K562 (cell line): ENCODE measurements around the gene PIM3. TPM values are rescaled to one million over a fixed set of nuclear protein-coding genes. Genes with fewer than 3 reads are reported as not detected.

Experiments used
- ARHGAP35 ChIP-seq: fragments of 450-650 bp; IDR thresholded peaks from 2 replicates; pipeline ENCODE4 v1.6.1; 2018; ENCODE audit not compliant: partially characterized antibody
- CBX5 ChIP-seq: IDR thresholded peaks from 2 replicates; pipeline ENCODE4 v1.6.1; 2014; ENCODE audit warnings: low read depth, borderline replicate concordance
- E2F3 ChIP-seq: fragments of 250-450 bp; sonication (Bioruptor Pico); IDR thresholded peaks from 2 replicates; pipeline ENCODE4 v1.4.0; 2020; ENCODE audit warnings: mild to moderate bottlenecking
- EGR1 ChIP-seq: fragments of 450-650 bp; conservative IDR thresholded peaks from 2 replicates; pipeline ENCODE4 v1.6.1; 2017; ENCODE audit warnings: mild to moderate bottlenecking
- EHMT2 ChIP-seq: fragments of 450-650 bp; IDR thresholded peaks from 2 replicates; pipeline ENCODE4 v1.6.1; 2018; ENCODE audit warnings: antibody characterized with exemption
- FOSL1 ChIP-seq: fragments of 200-800 bp; sonication (Bioruptor generic); conservative IDR thresholded peaks from 2 replicates; pipeline ENCODE4 v1.6.1; 2016; ENCODE audit warnings: missing genetic modification characterization, missing compliant biosample characterization
- HDAC2 ChIP-seq: fragments of 450-650 bp; IDR thresholded peaks from 2 replicates; pipeline ENCODE4 v1.6.1; 2016; ENCODE audit warnings: mild to moderate bottlenecking
- HNRNPUL1 ChIP-seq: fragments of 200-400 bp; formaldehyde crosslinking; IDR thresholded peaks from 2 replicates; pipeline ENCODE4 v1.6.1; 2017; ENCODE audit warnings: low read length
- JUN ChIP-seq, 2 experiments: sonication (generic) in 1 of 2; formaldehyde crosslinking in 1 of 2; IDR thresholded peaks; 2 replicates each; pipeline versions ENCODE4 v1.6.1 to v1.8.0; 2012 to 2022; ENCODE audit warnings: borderline replicate concordance in 2 of 2, mild to moderate bottlenecking in 2 of 2, improper control_type of control experiment in 1 of 2, low read depth in 1 of 2, low read length in 1 of 2, missing genetic modification reagents in 1 of 2
- JUND ChIP-seq, 2 experiments: IDR thresholded peaks; 2 replicates in 1 of 2; 3 replicates in 1 of 2; pipeline ENCODE4 v1.6.1; 2011; ENCODE audit warnings: borderline replicate concordance in 2 of 2, low read depth in 2 of 2, low read length in 2 of 2, improper control_type of control experiment in 1 of 2, missing biosample characterization in 1 of 2, missing genetic modification characterization in 1 of 2, missing genetic modification reagents in 1 of 2
- MAFF ChIP-seq: IDR thresholded peaks from 2 replicates; pipeline ENCODE4 v1.6.1; 2012; ENCODE audit warnings: low read length, improper control_type of control experiment
- MCM7 ChIP-seq, 2 experiments: fragments of 450-650 bp; IDR thresholded peaks; 2 replicates each; pipeline ENCODE4 v1.6.1; 2016 to 2018
- NCOR1 ChIP-seq: fragments of 450-650 bp; IDR thresholded peaks from 2 replicates; pipeline ENCODE4 v1.6.1; 2016; ENCODE audit warnings: mild to moderate bottlenecking, moderate library complexity
- SRSF1 ChIP-seq: fragments of 200-400 bp; formaldehyde crosslinking; IDR thresholded peaks from 2 replicates; pipeline ENCODE4 v1.6.1; 2017; ENCODE audit warnings: mild to moderate bottlenecking, low read depth, low read length, moderate library complexity
- SRSF3 ChIP-seq: fragments of 200-400 bp; formaldehyde crosslinking; IDR thresholded peaks from 2 replicates; pipeline ENCODE4 v1.6.1; 2016; ENCODE audit warnings: mild to moderate bottlenecking, low read length, moderate library complexity; ENCODE audit not compliant: insufficient read depth
- ZNF24 ChIP-seq: fragments of 450-650 bp; IDR thresholded peaks from 2 replicates; pipeline ENCODE4 v1.6.1; 2016
- ZNF316 ChIP-seq: fragments of 450-650 bp; IDR thresholded peaks from 2 replicates; pipeline ENCODE4 v1.6.1; 2016
- ZNF583 ChIP-seq: fragments of 250-450 bp; sonication (Bioruptor Pico); IDR thresholded peaks from 2 replicates; pipeline ENCODE4 v1.4.0; 2020
- polyA plus RNA-seq, 8 experiments: library from polyadenylated mRNA; depleted of rRNA in 4 of 8; stranded (reverse) in 5 of 8; unstranded in 3 of 8; fragments of >200 nt; fragmentation: Nextera tagmentation in 2 of 8; fragmentation: Illumina TruSeq in 1 of 8; extraction: Ambion mirVana in 2 of 8; extraction: Trizol in 1 of 8; gene quantifications; 2 replicates each; pipeline versions ENCODE4 v1.2.1 to v1.2.3, GENCODE V29; 2011 to 2014; ENCODE audit warnings: inconsistent platforms in 1 of 8, missing spikeins in 1 of 8
- total RNA-seq, 7 experiments: library from RNA; depleted of rRNA in 6 of 7; stranded (reverse); fragments of >200 nt in 6 of 7; fragmentation: Illumina TruSeq in 2 of 7; extraction: Trizol in 2 of 7; gene quantifications; 2 replicates each; pipeline versions ENCODE4 v1.2.1 to v1.2.3, GENCODE V29; 2011 to 2021; ENCODE audit warnings: low replicate concordance in 1 of 7
- TF ChIP-seq, protein P1 (sequence below): sonication (generic); formaldehyde crosslinking; IDR thresholded peaks from 2 replicates; pipeline ENCODE4 v1.8.0; 2022; ENCODE audit warnings: mild to moderate bottlenecking, low read depth, missing genetic modification reagents
- TF ChIP-seq, protein P2 (sequence below): sonication (generic); formaldehyde crosslinking; IDR thresholded peaks from 2 replicates; pipeline ENCODE4 v1.8.0; 2023; ENCODE audit warnings: mild to moderate bottlenecking, missing genetic modification reagents
- TF ChIP-seq, protein P3 (sequence below), 2 experiments: fragments of 450-650 bp in 1 of 2; sonication (generic) in 1 of 2; formaldehyde crosslinking; conservative IDR thresholded peaks; 2 replicates each; pipeline versions ENCODE4 v1.4.0 to v1.8.1; 2020 to 2022; ENCODE audit warnings: mild to moderate bottlenecking in 1 of 2, missing genetic modification reagents in 1 of 2
- TF ChIP-seq, protein P4 (sequence below): fragments of 450-650 bp; IDR thresholded peaks from 2 replicates; pipeline ENCODE4 v1.6.1; 2016; ENCODE audit warnings: low read depth, mild to moderate bottlenecking, moderate library complexity
- TF ChIP-seq, protein P5 (sequence below): fragments of 250-450 bp; sonication (Bioruptor Pico); IDR thresholded peaks from 2 replicates; pipeline ENCODE4 v1.8.0; 2022; ENCODE audit warnings: inconsistent platforms

Gene PIM3
- total and polyA plus RNA-seq, 9 of the 15 experiments (the other 6 are each of a cell fraction or from before 2014, with no cell fraction given) = 0.24 to 40.5 (median 5.3) TPM

DNA sequence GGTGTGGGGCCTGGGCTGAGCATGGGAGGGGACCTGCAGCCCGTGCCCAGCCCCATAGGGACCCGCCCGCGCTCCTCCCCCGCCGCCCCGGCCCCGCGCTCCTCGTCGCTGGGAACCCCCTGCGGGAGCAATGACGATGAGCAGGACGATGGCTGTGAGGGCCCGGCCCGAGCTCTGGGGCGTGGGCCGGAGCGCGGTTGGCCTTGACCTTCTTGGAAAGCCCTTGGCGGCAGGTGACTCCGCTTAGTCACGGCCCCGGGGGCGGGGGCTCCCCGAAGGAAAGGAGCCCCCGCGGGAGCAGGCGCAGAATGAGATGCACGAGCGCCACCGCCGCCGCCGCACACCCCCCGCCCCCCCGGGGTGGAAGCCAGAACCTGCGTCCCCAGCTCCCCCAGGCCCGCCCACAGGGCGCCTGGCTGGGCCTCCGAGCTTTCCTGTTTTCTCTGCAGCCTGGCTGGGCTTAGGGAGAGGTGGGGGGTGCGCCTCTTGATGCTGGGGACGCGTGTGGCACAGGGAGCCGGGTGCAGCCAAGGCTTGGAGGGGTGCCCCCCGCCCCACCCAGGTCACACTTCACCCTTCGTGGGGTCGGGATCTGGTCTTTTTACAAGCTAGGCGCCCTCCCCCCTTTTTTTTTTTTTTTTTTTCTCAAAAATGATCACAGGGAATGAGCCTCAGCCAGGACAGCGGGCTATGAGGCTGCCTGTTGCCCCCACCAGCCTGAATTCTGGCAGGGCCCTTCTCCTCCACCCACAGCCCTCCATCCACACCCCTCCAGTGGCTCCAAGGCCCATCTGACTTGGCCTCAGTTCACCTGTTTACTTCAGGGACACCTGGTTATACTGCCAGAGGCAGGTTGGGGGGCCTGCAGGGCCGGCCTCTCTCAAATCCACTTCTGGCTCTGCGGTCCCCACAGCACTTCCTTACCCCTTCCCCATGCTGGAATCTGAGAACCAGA lies 24.3 kb upstream of the PIM3 start (continued):
- TF ChIP-seq HNRNPUL1 (no peak), E2F3 (CRISPR knock-in tag) (no peak), ZNF583 (CRISPR knock-in tag) (no peak), EGR1 (peak; percentile 93), MCM7 (IDR thresholded peaks at IDR 0.05) (no peak), NCOR1 (peak; percentile 74), EHMT2 (no peak), SRSF1 (no peak), SRSF3 (no peak), ARHGAP35 (no peak), MAFF (no peak), HDAC2 (no peak), ZNF24 (no peak), JUND (IDR thresholded peaks at IDR 0.05; ENCODE audit: borderline replicate concordance, low read depth, low read length) (peak; percentile 88), JUND (tag; IDR thresholded peaks at IDR 0.05; ENCODE audit: borderline replicate concordance, low read depth, low read length) (peak; percentile 64; the same call in 1 of the 3 replicates), CBX5 (no peak), JUN (IDR thresholded peaks at IDR 0.05; ENCODE audit: borderline replicate concordance, low read depth, low read length) (peak; percentile 56; the same call in 1 of the 2 replicates), JUN (CRISPR knock-in tag; IDR thresholded peaks at IDR 0.05; ENCODE audit: borderline replicate concordance) (no peak), ZNF316 (0 out of 2 replicates have a peak, but pooled peaks have one; percentile 28), FOSL1 (tag) (peak; percentile 92)
- TF ChIP-seq, protein P1, sequence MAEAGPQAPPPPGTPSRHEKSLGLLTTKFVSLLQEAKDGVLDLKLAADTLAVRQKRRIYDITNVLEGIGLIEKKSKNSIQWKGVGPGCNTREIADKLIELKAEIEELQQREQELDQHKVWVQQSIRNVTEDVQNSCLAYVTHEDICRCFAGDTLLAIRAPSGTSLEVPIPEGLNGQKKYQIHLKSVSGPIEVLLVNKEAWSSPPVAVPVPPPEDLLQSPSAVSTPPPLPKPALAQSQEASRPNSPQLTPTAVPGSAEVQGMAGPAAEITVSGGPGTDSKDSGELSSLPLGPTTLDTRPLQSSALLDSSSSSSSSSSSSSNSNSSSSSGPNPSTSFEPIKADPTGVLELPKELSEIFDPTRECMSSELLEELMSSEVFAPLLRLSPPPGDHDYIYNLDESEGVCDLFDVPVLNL = no peak
- TF ChIP-seq, protein P2, sequence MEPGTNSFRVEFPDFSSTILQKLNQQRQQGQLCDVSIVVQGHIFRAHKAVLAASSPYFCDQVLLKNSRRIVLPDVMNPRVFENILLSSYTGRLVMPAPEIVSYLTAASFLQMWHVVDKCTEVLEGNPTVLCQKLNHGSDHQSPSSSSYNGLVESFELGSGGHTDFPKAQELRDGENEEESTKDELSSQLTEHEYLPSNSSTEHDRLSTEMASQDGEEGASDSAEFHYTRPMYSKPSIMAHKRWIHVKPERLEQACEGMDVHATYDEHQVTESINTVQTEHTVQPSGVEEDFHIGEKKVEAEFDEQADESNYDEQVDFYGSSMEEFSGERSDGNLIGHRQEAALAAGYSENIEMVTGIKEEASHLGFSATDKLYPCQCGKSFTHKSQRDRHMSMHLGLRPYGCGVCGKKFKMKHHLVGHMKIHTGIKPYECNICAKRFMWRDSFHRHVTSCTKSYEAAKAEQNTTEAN (CRISPR knock-in tag) = no peak
- TF ChIP-seq, protein P3, sequence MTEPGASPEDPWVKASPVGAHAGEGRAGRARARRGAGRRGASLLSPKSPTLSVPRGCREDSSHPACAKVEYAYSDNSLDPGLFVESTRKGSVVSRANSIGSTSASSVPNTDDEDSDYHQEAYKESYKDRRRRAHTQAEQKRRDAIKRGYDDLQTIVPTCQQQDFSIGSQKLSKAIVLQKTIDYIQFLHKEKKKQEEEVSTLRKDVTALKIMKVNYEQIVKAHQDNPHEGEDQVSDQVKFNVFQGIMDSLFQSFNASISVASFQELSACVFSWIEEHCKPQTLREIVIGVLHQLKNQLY (CRISPR knock-in tag; conservative IDR thresholded peaks at IDR 0.05) = no peak
- TF ChIP-seq, protein P4, sequence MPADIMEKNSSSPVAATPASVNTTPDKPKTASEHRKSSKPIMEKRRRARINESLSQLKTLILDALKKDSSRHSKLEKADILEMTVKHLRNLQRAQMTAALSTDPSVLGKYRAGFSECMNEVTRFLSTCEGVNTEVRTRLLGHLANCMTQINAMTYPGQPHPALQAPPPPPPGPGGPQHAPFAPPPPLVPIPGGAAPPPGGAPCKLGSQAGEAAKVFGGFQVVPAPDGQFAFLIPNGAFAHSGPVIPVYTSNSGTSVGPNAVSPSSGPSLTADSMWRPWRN = peak; percentile 82
- TF ChIP-seq, protein P5, sequence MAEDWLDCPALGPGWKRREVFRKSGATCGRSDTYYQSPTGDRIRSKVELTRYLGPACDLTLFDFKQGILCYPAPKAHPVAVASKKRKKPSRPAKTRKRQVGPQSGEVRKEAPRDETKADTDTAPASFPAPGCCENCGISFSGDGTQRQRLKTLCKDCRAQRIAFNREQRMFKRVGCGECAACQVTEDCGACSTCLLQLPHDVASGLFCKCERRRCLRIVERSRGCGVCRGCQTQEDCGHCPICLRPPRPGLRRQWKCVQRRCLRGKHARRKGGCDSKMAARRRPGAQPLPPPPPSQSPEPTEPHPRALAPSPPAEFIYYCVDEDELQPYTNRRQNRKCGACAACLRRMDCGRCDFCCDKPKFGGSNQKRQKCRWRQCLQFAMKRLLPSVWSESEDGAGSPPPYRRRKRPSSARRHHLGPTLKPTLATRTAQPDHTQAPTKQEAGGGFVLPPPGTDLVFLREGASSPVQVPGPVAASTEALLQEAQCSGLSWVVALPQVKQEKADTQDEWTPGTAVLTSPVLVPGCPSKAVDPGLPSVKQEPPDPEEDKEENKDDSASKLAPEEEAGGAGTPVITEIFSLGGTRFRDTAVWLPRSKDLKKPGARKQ (CRISPR knock-in tag) = no peak
